ENCODE data around the gene ITPR2. TPM values are rescaled to one million over a fixed set of nuclear protein-coding genes. Genes with fewer than 3 reads are reported as not detected.

ITPR2 gene
- total RNA-seq, 1 experiment from 2014 or later: 14.3 TPM

- Mint-ChIP-seq H3K36me3 (ENCODE audit: insufficient read depth, unreplicated experiment) (no peaks in the 10 kb centered on the region), H3K27ac (ENCODE audit: low read depth, unreplicated experiment) (no peak overlapping the region), H3K4me3 (ENCODE audit: unreplicated experiment) (no peak overlapping the region), H3K27me3 (ENCODE audit: insufficient read depth, unreplicated experiment) (no peaks in the 10 kb centered on the region), H3K9me3 (ENCODE audit: unreplicated experiment) (no peaks in the 10 kb centered on the region), H3K4me1 (ENCODE audit: insufficient read depth, unreplicated experiment) (no peaks in the 10 kb centered on the region)
- CTCF ChIA-PET: interaction anchor here (0.8 kb wide), 1 partner anchor 180 kb away, joined by 5 read pairs; no protein-coding TSS in a partner anchor
- POLR2A ChIA-PET: no interaction called here
- no peak for TF ChIP-seq CTCF (IDR thresholded peaks at IDR 0.05; ENCODE audit: unreplicated experiment)
- no peak for DNase-seq (ENCODE audit: unreplicated experiment)
- BruUV-seq (replicated peaks): no TSS peak
- intact Hi-C loops (cut with micrococcal nuclease): no loop called here
These were observed 367.4 kb downstream of the ITPR2 start for GRCh38 chr12:26465419-26466097.

GRCh38 chr12:26461776-26462175, 371.2 kb downstream of the ITPR2 start:
- H3K27me3 Mint-ChIP-seq (ENCODE audit: insufficient read depth, unreplicated experiment): no peaks in the 10 kb centered on the region
- no peak overlapping the region for H3K27ac Mint-ChIP-seq (ENCODE audit: low read depth, unreplicated experiment)
- intact Hi-C loops (cut with micrococcal nuclease): no loop called here
- ChIA-PET POLR2A (interaction anchor here (0.7 kb wide), 1 partner anchor 136 kb away, joined by 3 read pairs; no protein-coding TSS in a partner anchor), CTCF (interaction anchor here (0.6 kb wide), 1 partner anchor 362 kb away, joined by 4 read pairs; no protein-coding TSS in a partner anchor)
- no peaks in the 10 kb centered on the region for H3K4me1 Mint-ChIP-seq (ENCODE audit: insufficient read depth, unreplicated experiment)
- no peak for TF ChIP-seq CTCF (IDR thresholded peaks at IDR 0.05; ENCODE audit: unreplicated experiment)
- BruUV-seq (replicated peaks): no TSS peak
- DNase-seq (ENCODE audit: unreplicated experiment): no peak
- no peaks in the 10 kb centered on the region for H3K36me3 Mint-ChIP-seq (ENCODE audit: insufficient read depth, unreplicated experiment)
- H3K9me3 Mint-ChIP-seq (ENCODE audit: unreplicated experiment): no peaks in the 10 kb centered on the region
- no peak overlapping the region for H3K4me3 Mint-ChIP-seq (ENCODE audit: unreplicated experiment)

GRCh38 chr12:26460361-26460760, 372.6 kb downstream of the ITPR2 start:
- CTCF ChIA-PET: interaction anchor here (0.5 to 1.0 kb wide), 4 partner anchors 55 to 339 kb away, joined by 3 to 4 read pairs (median 4); no protein-coding TSS in a partner anchor
- no peak overlapping the region for H3K27ac Mint-ChIP-seq (ENCODE audit: low read depth, unreplicated experiment)
- no peaks in the 10 kb centered on the region for H3K27me3 Mint-ChIP-seq (ENCODE audit: insufficient read depth, unreplicated experiment)
- H3K36me3 Mint-ChIP-seq (ENCODE audit: insufficient read depth, unreplicated experiment): no peaks in the 10 kb centered on the region
- no peaks in the 10 kb centered on the region for H3K4me1 Mint-ChIP-seq (ENCODE audit: insufficient read depth, unreplicated experiment)
- TF ChIP-seq CTCF (IDR thresholded peaks at IDR 0.05; ENCODE audit: unreplicated experiment): no peak
- no peak for DNase-seq (ENCODE audit: unreplicated experiment)
- H3K4me3 Mint-ChIP-seq (ENCODE audit: unreplicated experiment): no peak overlapping the region
- H3K9me3 Mint-ChIP-seq (ENCODE audit: unreplicated experiment): no peaks in the 10 kb centered on the region
- POLR2A ChIA-PET: no interaction called here
- intact Hi-C loops (cut with micrococcal nuclease): no loop called here
- no TSS peak for BruUV-seq (replicated peaks)

- no peak for DNase-seq (ENCODE audit: unreplicated experiment)
- no peaks in the 10 kb centered on the region for H3K27me3 Mint-ChIP-seq (ENCODE audit: insufficient read depth, unreplicated experiment)
These were observed 376.9 kb downstream of the ITPR2 start for GRCh38 chr12:26455936-26456574.

More at GRCh38 chr12:26455936-26456574, 376.9 kb downstream of the ITPR2 start:
- TF ChIP-seq CTCF (IDR thresholded peaks at IDR 0.05; ENCODE audit: unreplicated experiment): no peak
- Mint-ChIP-seq H3K4me1 (ENCODE audit: insufficient read depth, unreplicated experiment) (no peaks in the 10 kb centered on the region), H3K36me3 (ENCODE audit: insufficient read depth, unreplicated experiment) (no peaks in the 10 kb centered on the region), H3K4me3 (ENCODE audit: unreplicated experiment) (no peak overlapping the region), H3K27ac (ENCODE audit: low read depth, unreplicated experiment) (no peak overlapping the region), H3K9me3 (ENCODE audit: unreplicated experiment) (no peaks in the 10 kb centered on the region)
- intact Hi-C loops (cut with micrococcal nuclease): no loop called here
- CTCF ChIA-PET: interaction anchor here (1.2 kb wide), 1 partner anchor 11 kb away, joined by 3 read pairs; no protein-coding TSS in a partner anchor
- POLR2A ChIA-PET: interaction anchor here (0.6 kb wide), 1 partner anchor 192 kb away, joined by 3 read pairs; no protein-coding TSS in a partner anchor
- no TSS peak for BruUV-seq (replicated peaks)
